ENCODE results near the gene STYX. TPM values are rescaled to one million over a fixed set of nuclear protein-coding genes. Genes with fewer than 3 reads are reported as not detected.

The STYX gene
- total RNA-seq, 1 experiment from 2014 or later, result 20.6 TPM

GRCh38 chr14:52733824-52734223, 3.9 kb downstream of the STYX start:
- DNase-seq (ENCODE audit: low read depth, low spot score) (no peak), ATAC-seq (no peak)
- no peaks in the 10 kb centered on the region for H3K9me3 ChIP-seq (ENCODE audit: control insufficient read depth, insufficient read depth, low read depth, low read length)
- intact Hi-C loops (cut with micrococcal nuclease; ENCODE audit: unreplicated experiment) (no loop called here), in situ Hi-C loops (cut with HindIII; ENCODE audit: low pct_unique_long_range_greater_than_20kb, low sequenced_read_pairs) (no loop called here)
- no peak overlapping the region for H3K4me3 ChIP-seq (ENCODE audit: low read depth in 2 of 2, low read length in 2 of 2)
- TF ChIP-seq CTCF (IDR thresholded peaks at IDR 0.05), result no peak
- no peak for TF ChIP-seq SIN3A (IDR thresholded peaks at IDR 0.05; ENCODE audit: borderline replicate concordance, insufficient read depth, low read depth, low read length)
- no peak for TF ChIP-seq TCF7L2 (IDR thresholded peaks at IDR 0.05; ENCODE audit: low read depth, low read length)
- no peak for TF ChIP-seq REST (IDR thresholded peaks at IDR 0.05; ENCODE audit: insufficient read depth in 1 of 2, low read depth in 2 of 2, low read length in 1 of 2)
- TF ChIP-seq POLR2AphosphoS5 (IDR thresholded peaks at IDR 0.05; ENCODE audit: low read depth, low read length), result no peak
- H3K27me3 ChIP-seq (ENCODE audit: control insufficient read depth, insufficient read depth, low read length), result no peaks in the 10 kb centered on the region
- BruUV-seq (replicated peaks), result no TSS peak
- POLR2A ChIA-PET, result no interaction called here
- H3K4me1 ChIP-seq (ENCODE audit: control insufficient read depth, insufficient read depth, low read length), result no peaks in the 10 kb centered on the region
- H3K36me3 ChIP-seq (ENCODE audit: control insufficient read depth, insufficient read depth, low read length), result peaks cover 6% of the 10 kb centered on the region; the same call in 1 of the 2 replicates
- H3K27ac ChIP-seq (ENCODE audit: low read length), result no peak overlapping the region
- CTCF ChIA-PET, result no interaction called here

GRCh38 chr14:52735921-52736489, 6.0 kb downstream of the STYX start:
- Histone ChIP-seq H3K9me3 (ENCODE audit: control insufficient read depth, insufficient read depth, low read depth, low read length) (no peaks in the 10 kb centered on the region), H3K36me3 (ENCODE audit: control insufficient read depth, insufficient read depth, low read length) (no peaks in the 10 kb centered on the region), H3K4me1 (ENCODE audit: control insufficient read depth, insufficient read depth, low read length) (no peaks in the 10 kb centered on the region), H3K4me3 (ENCODE audit: low read depth in 2 of 2, low read length in 2 of 2) (no peak overlapping the region), H3K27ac (ENCODE audit: low read length) (no peak overlapping the region), H3K27me3 (ENCODE audit: control insufficient read depth, insufficient read depth, low read length) (no peaks in the 10 kb centered on the region)
- CTCF ChIA-PET, result interaction anchor here (0.7 kb wide), 1 partner anchor 8 kb away, joined by 3 read pairs; no protein-coding TSS in a partner anchor
- in situ Hi-C loops (cut with HindIII; ENCODE audit: low pct_unique_long_range_greater_than_20kb, low sequenced_read_pairs) (no loop called here), intact Hi-C loops (cut with micrococcal nuclease; ENCODE audit: unreplicated experiment) (no loop called here)
- TF ChIP-seq CTCF (IDR thresholded peaks at IDR 0.05) (no peak), REST (IDR thresholded peaks at IDR 0.05; ENCODE audit: insufficient read depth in 1 of 2, low read depth in 2 of 2, low read length in 1 of 2) (no peak), TCF7L2 (IDR thresholded peaks at IDR 0.05; ENCODE audit: low read depth, low read length) (no peak), SIN3A (IDR thresholded peaks at IDR 0.05; ENCODE audit: borderline replicate concordance, insufficient read depth, low read depth, low read length) (no peak), POLR2AphosphoS5 (IDR thresholded peaks at IDR 0.05; ENCODE audit: low read depth, low read length) (no peak)
- BruUV-seq (replicated peaks), result no TSS peak
- DNase-seq (ENCODE audit: low read depth, low spot score) (no peak), ATAC-seq (no peak)
- POLR2A ChIA-PET, result no interaction called here

All from Panc1 (cell line).